Ovary (tissue), 9 donors: ENCODE measurements around the gene ALDH7A1. TPM values are rescaled to one million over a fixed set of nuclear protein-coding genes. Genes with fewer than 3 reads are reported as not detected.
A peak's percentile ranks its signal among the peaks of the same experiment; 100 is the strongest.

Experiments used
- DNase-seq, 5 donors: peaks; one replicate each; pipeline ENCODE4 v3.0.0-alpha.2; 2019 to 2020
- H3K27ac ChIP-seq, 2 donors: fragments of 200-600 bp; one replicate each; pipeline versions ENCODE4 v1.5.1 to v1.8.0; 2019 to 2022
- H3K27me3 ChIP-seq: fragments of 200-600 bp; one replicate; pipeline ENCODE4 v1.8.0; 2022
- H3K36me3 ChIP-seq: fragments of 200-600 bp; sonication (generic); one replicate; pipeline ENCODE4 v1.5.1; 2019
- H3K4me1 ChIP-seq: one replicate; pipeline ENCODE4 v1.8.1; 2013; ENCODE audit warnings: mild to moderate bottlenecking, moderate library complexity; ENCODE audit not compliant: insufficient read depth
- H3K4me3 ChIP-seq: fragments of 200-600 bp; sonication (generic); one replicate; pipeline ENCODE4 v1.5.1; 2017
- H3K9me3 ChIP-seq, 2 donors: fragments of 200-600 bp in 1 of 2; sonication (generic) in 1 of 2; one replicate each; pipeline versions ENCODE4 v1.5.1 to v1.8.1; 2013 to 2019; ENCODE audit warnings: mild to moderate bottlenecking in 1 of 2, moderate library complexity in 1 of 2
- EP300 ChIP-seq: sonication (generic); formaldehyde crosslinking; IDR thresholded peaks from one replicate; pipeline ENCODE4 v1.6.1; 2017; ENCODE audit warnings: antibody characterized with exemption
- POLR2A ChIP-seq: fragments of 450-650 bp; IDR thresholded peaks from one replicate; pipeline ENCODE4 v1.6.1; 2017; ENCODE audit warnings: antibody characterized with exemption, mild to moderate bottlenecking, moderate library complexity
- WGBS, 3 donors: extraction: QIAGEN DNeasy Blood & Tissue Kit in 1 of 3; methylation state at CpG; one replicate each; pipeline versions ENCODE4 v1.1.5 to v1.1.7; 2013 to 2017; 5-methylcytosine and 5-hydroxymethylcytosine counted together
- intact Hi-C, 4 donors: fragments of 100-400 bp; cut with DNase I; formaldehyde crosslinking; loops; one replicate each; pipeline versions ENCODE4 v1.11.0 to v1.15.1; 2022 to 2023
- polyA plus RNA-seq, 2 donors: library from polyadenylated mRNA; stranded (reverse); fragments of 200-250 nt in 1 of 2; fragments of 350-450 nt in 1 of 2; fragmentation: Illumina TruSeq in 1 of 2; extraction: RNeasy Lipid Tissue Mini Kit (QIAGEN cat#74804) in 1 of 2; gene quantifications; one replicate each; pipeline ENCODE4 v1.2.3, GENCODE V29; 2013 to 2014
- total RNA-seq, 7 donors: library from RNA; depleted of rRNA in 2 of 7; stranded (reverse); fragments of >200 nt in 2 of 7; fragmentation: NEBNext Ultra II Directional in 3 of 7; extraction: Animal tissue kit (Norgen Biotek cat#: 25700) in 3 of 7; gene quantifications; one replicate each; pipeline versions ENCODE4 v1.1.0 to v1.2.4, GENCODE V29; 2016 to 2023
- TF ChIP-seq, protein P1 (sequence below), 3 donors: fragments of 450-650 bp in 2 of 3; fragments of 200-600 bp in 1 of 3; IDR thresholded peaks; one replicate each; pipeline versions ENCODE4 v1.5.1 to v1.8.0; 2016 to 2022; ENCODE audit warnings: antibody characterized with exemption in 3 of 3, mild to moderate bottlenecking in 1 of 3
- donor health status: DM: no; HTN: no; CAD: no; lungs with moderate emphysema.
- donor health status: DM: no; HTN: no; CAD: no.
- donor health status: Bipolar disorder and iron deficiency.
- donor health status: DM: yes; HTN: yes; CAD: no.
- donor health status: DM: no; HTN: no; CAD: no.
- donor health status: DM: yes; HTN: yes; CAD: no.

Gene ALDH7A1
- total and polyA plus RNA-seq, 9 donors = 28.3 to 161 (median 99.2) TPM

DNA sequence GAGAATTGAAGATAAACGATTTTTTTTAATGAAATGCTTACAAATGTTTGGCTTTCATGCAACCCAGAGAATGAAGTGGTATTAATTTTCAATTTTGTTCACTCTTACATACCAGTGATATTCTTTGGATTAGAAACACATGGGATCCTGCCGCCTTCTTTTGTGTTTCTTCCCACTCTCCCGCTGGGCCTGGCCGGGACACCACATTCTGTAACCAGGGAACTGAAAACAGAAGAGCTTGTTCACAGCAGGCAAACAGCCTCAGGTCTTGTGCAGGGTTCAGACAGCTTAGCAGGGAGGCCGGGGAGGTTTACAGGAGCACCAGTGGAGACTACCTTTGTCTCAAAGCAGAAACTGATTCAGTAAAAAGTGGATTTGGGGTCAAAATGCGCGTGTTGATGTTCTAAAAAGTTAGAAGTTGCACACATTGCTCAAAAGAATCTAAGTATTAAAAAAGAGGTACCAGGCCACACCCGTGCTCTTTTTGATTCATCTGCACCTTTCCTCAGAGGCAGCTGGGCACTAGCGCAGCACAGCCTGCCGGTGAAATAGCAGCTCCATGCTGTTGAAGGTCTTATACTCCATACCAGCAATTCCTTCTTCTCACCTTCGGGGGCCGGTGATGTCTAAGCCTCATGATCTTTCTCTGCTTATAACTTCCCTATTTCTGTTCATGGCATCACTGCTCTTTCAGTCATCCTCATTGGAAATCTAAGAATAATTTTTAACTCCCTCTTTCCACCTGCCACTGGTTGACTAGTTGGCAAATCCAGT, 104.7 kb downstream of the ALDH7A1 start:
- no peaks in the 10 kb centered on the region for H3K27me3 ChIP-seq
- H3K4me3 ChIP-seq = no peak overlapping the region
- H3K36me3 ChIP-seq = no peaks in the 10 kb centered on the region
- TF ChIP-seq POLR2A = no peak
- TF ChIP-seq, protein P1, sequence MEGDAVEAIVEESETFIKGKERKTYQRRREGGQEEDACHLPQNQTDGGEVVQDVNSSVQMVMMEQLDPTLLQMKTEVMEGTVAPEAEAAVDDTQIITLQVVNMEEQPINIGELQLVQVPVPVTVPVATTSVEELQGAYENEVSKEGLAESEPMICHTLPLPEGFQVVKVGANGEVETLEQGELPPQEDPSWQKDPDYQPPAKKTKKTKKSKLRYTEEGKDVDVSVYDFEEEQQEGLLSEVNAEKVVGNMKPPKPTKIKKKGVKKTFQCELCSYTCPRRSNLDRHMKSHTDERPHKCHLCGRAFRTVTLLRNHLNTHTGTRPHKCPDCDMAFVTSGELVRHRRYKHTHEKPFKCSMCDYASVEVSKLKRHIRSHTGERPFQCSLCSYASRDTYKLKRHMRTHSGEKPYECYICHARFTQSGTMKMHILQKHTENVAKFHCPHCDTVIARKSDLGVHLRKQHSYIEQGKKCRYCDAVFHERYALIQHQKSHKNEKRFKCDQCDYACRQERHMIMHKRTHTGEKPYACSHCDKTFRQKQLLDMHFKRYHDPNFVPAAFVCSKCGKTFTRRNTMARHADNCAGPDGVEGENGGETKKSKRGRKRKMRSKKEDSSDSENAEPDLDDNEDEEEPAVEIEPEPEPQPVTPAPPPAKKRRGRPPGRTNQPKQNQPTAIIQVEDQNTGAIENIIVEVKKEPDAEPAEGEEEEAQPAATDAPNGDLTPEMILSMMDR (IDR thresholded peaks at IDR 0.05) = no peak
- no peak for TF ChIP-seq EP300
- WGBS, 3 donors = 47 to 54% (median 50%) methylated on average over 12 of the region's 12 CpGs
- peak in 3 of 5 donors; percentile 44 to 63 (median 50) for DNase-seq
- intact Hi-C loops = no loop called here
- H3K27ac ChIP-seq = peak overlapping the region; percentile 3 to 82
- H3K4me1 ChIP-seq = peaks cover 12% of the 10 kb centered on the region
- no peaks in the 10 kb centered on the region for H3K9me3 ChIP-seq

DNA sequence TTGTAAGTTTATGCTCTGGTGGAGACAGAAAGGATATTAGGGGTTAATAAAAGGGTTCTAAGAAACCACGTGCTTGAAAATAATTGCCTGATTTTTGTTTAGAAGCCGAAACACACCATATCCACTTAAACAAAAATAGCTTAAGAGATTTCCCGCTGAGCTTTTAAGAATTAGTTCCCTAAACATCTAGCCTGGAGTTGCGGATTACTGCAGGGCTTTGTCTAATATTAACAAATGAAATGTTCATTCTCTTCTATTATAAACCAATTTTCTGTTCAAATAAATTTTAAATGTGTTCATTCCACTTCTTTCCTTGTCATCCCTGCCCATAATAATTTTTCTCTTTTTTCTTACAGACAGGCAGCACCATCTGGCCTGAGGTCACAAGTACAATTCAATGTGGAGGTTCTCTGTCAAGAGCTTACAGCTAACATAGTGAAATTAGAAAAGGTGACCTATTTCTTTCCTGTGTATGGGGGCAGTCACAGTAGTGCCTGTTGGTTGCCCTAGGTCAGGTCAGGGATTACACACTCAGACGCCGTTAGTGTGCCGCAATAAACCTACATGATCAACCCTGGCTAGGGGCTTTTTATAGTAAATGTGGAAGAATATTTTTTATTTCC, 106.5 kb downstream of the ALDH7A1 start:
- peaks cover 12% of the 10 kb centered on the region for H3K4me1 ChIP-seq
- intact Hi-C loops = no loop called here
- WGBS, 3 donors = 40 to 53% (median 43%) methylated on average over 7 of the region's 7 CpGs
- no peaks in the 10 kb centered on the region for H3K36me3 ChIP-seq
- TF ChIP-seq, protein P1 (IDR thresholded peaks at IDR 0.05) = no peak
- TF ChIP-seq POLR2A = no peak
- TF ChIP-seq EP300 = no peak
- H3K27me3 ChIP-seq = no peaks in the 10 kb centered on the region
- no peaks in the 10 kb centered on the region for H3K9me3 ChIP-seq
- H3K27ac ChIP-seq = peak overlapping the region in 1 of 2 donors; percentile 82
- DNase-seq = no peak
- H3K4me3 ChIP-seq = no peak overlapping the region

DNA sequence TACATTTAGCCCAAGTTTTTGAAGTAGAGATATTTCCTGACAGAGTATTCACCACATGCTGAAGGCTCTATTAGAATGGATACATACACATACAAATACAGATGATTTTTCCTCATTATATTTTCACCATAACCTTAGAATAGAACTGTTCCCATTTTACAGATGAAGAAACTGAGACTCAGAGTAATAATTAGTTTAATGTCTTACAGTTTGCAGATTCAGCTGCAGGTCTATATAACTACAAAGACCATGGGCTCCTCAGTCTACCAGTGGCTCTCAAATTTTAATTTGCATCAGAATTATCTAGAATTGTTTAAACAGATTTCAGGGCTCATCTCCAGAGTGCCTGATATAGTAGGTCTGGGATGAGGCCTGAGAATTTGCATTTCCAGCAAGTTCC, 107.4 kb downstream of the ALDH7A1 start:
- H3K27me3 ChIP-seq = no peaks in the 10 kb centered on the region
- no peaks in the 10 kb centered on the region for H3K9me3 ChIP-seq
- TF ChIP-seq EP300 (no peak), POLR2A (no peak)
- TF ChIP-seq, protein P1 (IDR thresholded peaks at IDR 0.05) = no peak
- H3K4me1 ChIP-seq = peaks cover 9% of the 10 kb centered on the region
- DNase-seq = no peak
- H3K27ac ChIP-seq = peak overlapping the region in 1 of 2 donors; percentile 82
- H3K4me3 ChIP-seq = no peak overlapping the region
- intact Hi-C loops = no loop called here
- H3K36me3 ChIP-seq = no peaks in the 10 kb centered on the region

DNA sequence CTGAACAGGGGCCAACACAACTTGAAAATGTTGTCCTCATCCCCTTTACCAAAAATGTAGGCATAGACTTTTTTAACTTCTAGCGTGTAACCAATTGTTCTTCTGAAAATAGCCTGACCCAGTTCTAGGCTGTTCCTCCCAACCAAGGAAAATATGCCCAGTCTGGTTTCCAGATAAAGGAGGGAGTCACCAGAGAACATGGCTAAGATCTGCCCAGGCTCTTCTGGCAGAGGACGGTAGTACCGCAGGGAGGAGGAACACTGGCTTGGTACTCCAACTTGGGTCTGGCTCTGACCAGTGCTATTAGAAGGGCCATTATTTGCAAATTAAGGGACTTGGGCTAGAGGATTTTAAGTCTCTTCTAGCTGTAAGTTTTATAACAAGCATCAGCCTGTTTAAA, 108.7 kb downstream of the ALDH7A1 start:
- no peak for DNase-seq
- Histone ChIP-seq H3K4me3 (no peak overlapping the region), H3K9me3 (no peaks in the 10 kb centered on the region), H3K27me3 (no peaks in the 10 kb centered on the region), H3K36me3 (no peaks in the 10 kb centered on the region), H3K4me1 (peaks cover 7% of the 10 kb centered on the region), H3K27ac (peak overlapping the region in 1 of 2 donors; percentile 24)
- no peak for TF ChIP-seq POLR2A
- no peak for TF ChIP-seq EP300
- TF ChIP-seq, protein P1 (IDR thresholded peaks at IDR 0.05) = no peak
- WGBS, 3 donors = 53 to 64% (median 57%) methylated on average over 3 of the region's 3 CpGs
- intact Hi-C loops = no loop called here
